Pancreas (tissue), 10 donors: ENCODE measurements around the gene FBXO10. TPM values are rescaled to one million over a fixed set of nuclear protein-coding genes. Genes with fewer than 3 reads are reported as not detected.

ENCODE experiments used
- ATAC-seq, 4 donors: fragments of 200-7000 bp; cut with Tn5 transposase; one replicate each; pipeline versions ENCODE4 v1.8.0 to v1.9.1; 2020; ENCODE audit warnings: mild to moderate bottlenecking in 4 of 4, moderate library complexity in 4 of 4
- DNase-seq, 6 donors: peaks; one replicate each; pipeline ENCODE4 v3.0.0-alpha.2; 2020
- FAIRE-seq: peaks from 2 replicates; lab custom pipeline; 2012; peaks lifted over from hg19 to GRCh38; lab: Jason Lieb, UNC
- H3K27ac ChIP-seq, 4 donors: fragments of 200-600 bp; sonication (generic); 1 replicate in 3 of 4; 2 replicates in 1 of 4; pipeline versions ENCODE4 v1.5.0 to v1.8.0; 2020
- H3K27me3 ChIP-seq, 4 donors: fragments of 200-600 bp; one replicate each; pipeline ENCODE4 v1.8.0; 2021
- H3K36me3 ChIP-seq, 3 donors: fragments of 200-600 bp; sonication (generic) in 1 of 3; one replicate each; pipeline versions ENCODE4 v1.5.0 to v1.8.0; 2020 to 2021
- H3K4me1 ChIP-seq, 3 donors: fragments of 200-600 bp; one replicate each; pipeline ENCODE4 v1.8.0; 2021
- H3K4me3 ChIP-seq, 4 donors: fragments of 200-600 bp; sonication (generic) in 2 of 4; one replicate each; pipeline versions ENCODE4 v1.5.0 to v1.8.0; 2020 to 2021
- H3K9me3 ChIP-seq, 4 donors: fragments of 200-600 bp; one replicate each; pipeline ENCODE4 v1.8.0; 2021
- WGBS, 2 donors: extraction: QIAGEN DNeasy Blood & Tissue Kit; methylation state at CpG; one replicate each; pipeline ENCODE4 v1.1.7; 2013; 5-methylcytosine and 5-hydroxymethylcytosine counted together
- intact Hi-C, 3 donors: fragments of 100-400 bp; cut with DNase I; formaldehyde crosslinking; loops; one replicate each; pipeline versions ENCODE4 v1.11.1 to v1.14.2; 2022
- polyA plus RNA-seq, 2 donors: library from polyadenylated mRNA; stranded (reverse); fragments of 200-250 nt; gene quantifications; one replicate each; pipeline ENCODE4 v1.2.3, GENCODE V29; 2013
- total RNA-seq, 6 donors: library from RNA; stranded (reverse); fragmentation: NEBNext Ultra II Directional in 4 of 6; extraction: Animal tissue kit (Norgen Biotek cat#: 25700) in 4 of 6; gene quantifications; one replicate each; pipeline versions ENCODE4 v1.2.1 to v1.2.4, GENCODE V29; 2021 to 2023
- TF ChIP-seq, protein P1 (sequence below), 4 donors: fragments of 200-600 bp; sonication (generic) in 3 of 4; IDR thresholded peaks; one replicate each; pipeline versions ENCODE4 v1.5.0 to v1.8.0; 2021; ENCODE audit warnings: antibody characterized with exemption in 4 of 4
- donor health status: healthy with polysubstance abuse.
- donor health status: DM: no; HTN: no; CAD: no; lungs with moderate emphysema.
- donor health status: DM: no; HTN: no; CAD: no.
- donor health status: control.
- donor health status: control.
- donor health status: Bipolar disorder and iron deficiency.
- donor health status: DM: yes; HTN: yes; CAD: no.
- donor health status: DM: no; HTN: no; CAD: no.
- donor health status: DM: no; HTN: no; CAD: no.
- donor health status: DM: yes; HTN: yes; CAD: no.

Gene FBXO10
- total and polyA plus RNA-seq, 8 donors = 3.9 to 7.9 (median 6.1) TPM

DNA sequence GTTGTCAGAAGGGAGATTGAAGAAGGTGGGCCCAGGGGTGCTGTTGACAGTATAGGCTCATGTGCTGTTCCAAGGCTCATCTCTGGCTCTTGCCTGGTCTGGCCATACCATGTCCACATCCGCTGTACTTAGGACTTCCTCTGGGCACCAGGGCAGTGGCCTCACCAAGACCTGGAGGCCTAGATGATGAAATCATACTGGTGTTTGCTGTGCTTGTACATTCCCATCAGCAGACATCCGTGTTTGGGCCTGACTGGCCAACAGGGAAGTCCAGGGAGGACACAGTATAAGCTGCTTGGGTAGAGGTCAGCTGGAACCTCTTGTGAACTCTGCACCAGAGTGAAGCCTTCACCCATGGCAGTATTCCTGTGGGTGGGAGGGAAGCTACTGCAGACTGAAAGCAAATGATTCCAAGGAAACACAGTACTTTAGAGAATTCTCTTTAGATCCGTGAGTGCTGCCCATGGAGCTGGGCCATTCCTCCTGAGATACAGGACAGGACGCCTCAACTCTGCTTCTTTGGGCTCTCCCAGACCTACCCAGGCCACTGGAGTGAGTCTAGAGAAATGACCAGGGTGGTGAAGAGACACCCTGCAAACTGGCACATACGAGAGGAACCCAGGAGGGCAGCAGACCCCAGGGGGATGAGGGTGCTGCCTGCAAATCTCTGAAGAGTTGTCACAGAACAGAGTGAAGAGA lies 67.9 kb downstream of the FBXO10 start:
- TF ChIP-seq, protein P1, sequence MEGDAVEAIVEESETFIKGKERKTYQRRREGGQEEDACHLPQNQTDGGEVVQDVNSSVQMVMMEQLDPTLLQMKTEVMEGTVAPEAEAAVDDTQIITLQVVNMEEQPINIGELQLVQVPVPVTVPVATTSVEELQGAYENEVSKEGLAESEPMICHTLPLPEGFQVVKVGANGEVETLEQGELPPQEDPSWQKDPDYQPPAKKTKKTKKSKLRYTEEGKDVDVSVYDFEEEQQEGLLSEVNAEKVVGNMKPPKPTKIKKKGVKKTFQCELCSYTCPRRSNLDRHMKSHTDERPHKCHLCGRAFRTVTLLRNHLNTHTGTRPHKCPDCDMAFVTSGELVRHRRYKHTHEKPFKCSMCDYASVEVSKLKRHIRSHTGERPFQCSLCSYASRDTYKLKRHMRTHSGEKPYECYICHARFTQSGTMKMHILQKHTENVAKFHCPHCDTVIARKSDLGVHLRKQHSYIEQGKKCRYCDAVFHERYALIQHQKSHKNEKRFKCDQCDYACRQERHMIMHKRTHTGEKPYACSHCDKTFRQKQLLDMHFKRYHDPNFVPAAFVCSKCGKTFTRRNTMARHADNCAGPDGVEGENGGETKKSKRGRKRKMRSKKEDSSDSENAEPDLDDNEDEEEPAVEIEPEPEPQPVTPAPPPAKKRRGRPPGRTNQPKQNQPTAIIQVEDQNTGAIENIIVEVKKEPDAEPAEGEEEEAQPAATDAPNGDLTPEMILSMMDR (IDR thresholded peaks at IDR 0.05) = no peak
- no peak overlapping the region for H3K27ac ChIP-seq
- no peak overlapping the region for H3K4me3 ChIP-seq
- H3K27me3 ChIP-seq = no peaks in the 10 kb centered on the region
- H3K4me1 ChIP-seq = no peaks in the 10 kb centered on the region
- ATAC-seq = peak in 2 of 4 donors; percentile 24 to 27
- 87 to 90% methylated on average over 5 of the region's 5 CpGs for WGBS, 2 donors
- DNase-seq = no peak
- no peaks in the 10 kb centered on the region for H3K9me3 ChIP-seq
- FAIRE-seq = no peak
- intact Hi-C loops = no loop called here
- peaks cover 0 to 9% (median 0%) of the 10 kb centered on the region in 3 donors for H3K36me3 ChIP-seq

GRCh38 chr9:37507566-37508134 lies 68.5 kb downstream of the FBXO10 start:
- no peak for DNase-seq
- no peaks in the 10 kb centered on the region for H3K27me3 ChIP-seq
- H3K36me3 ChIP-seq = peaks cover 0 to 15% (median 0%) of the 10 kb centered on the region in 3 donors
- H3K27ac ChIP-seq = no peak overlapping the region
- TF ChIP-seq, protein P1 (IDR thresholded peaks at IDR 0.05) = no peak
- no peak for ATAC-seq
- FAIRE-seq = no peak
- no peaks in the 10 kb centered on the region for H3K9me3 ChIP-seq
- no peak overlapping the region for H3K4me3 ChIP-seq
- intact Hi-C loops = no loop called here
- no peaks in the 10 kb centered on the region for H3K4me1 ChIP-seq
- WGBS, 2 donors = 94 to 98% methylated on average over 11 of the region's 11 CpGs

- 86 to 89% methylated on average over 5 of the region's 5 CpGs for WGBS, 2 donors
- no peak for ATAC-seq
- TF ChIP-seq, protein P1 (IDR thresholded peaks at IDR 0.05) = no peak
These were observed 71.6 kb downstream of the FBXO10 start for GRCh38 chr9:37504605-37505004.

GRCh38 chr9:37503736-37504135 lies 72.4 kb downstream of the FBXO10 start:
- H3K9me3 ChIP-seq = no peaks in the 10 kb centered on the region
- 87 to 91% methylated on average over 3 of the region's 3 CpGs for WGBS, 2 donors
- FAIRE-seq (no peak), DNase-seq (no peak), ATAC-seq (peak in 1 of 4 donors; percentile 9)
- peaks cover 0 to 37% (median 7%) of the 10 kb centered on the region in 3 donors for H3K36me3 ChIP-seq
- intact Hi-C loops = no loop called here
- TF ChIP-seq, protein P1 (IDR thresholded peaks at IDR 0.05) = no peak
- H3K27ac ChIP-seq = no peak overlapping the region
- H3K27me3 ChIP-seq = no peaks in the 10 kb centered on the region
- peaks cover 0 to 6% (median 0%) of the 10 kb centered on the region in 3 donors for H3K4me1 ChIP-seq
- H3K4me3 ChIP-seq = no peak overlapping the region

More at GRCh38 chr9:37504605-37505004, 71.6 kb downstream of the FBXO10 start:
- DNase-seq (no peak), FAIRE-seq (no peak)
- Histone ChIP-seq H3K36me3 (peaks cover 0 to 29% (median 4%) of the 10 kb centered on the region in 3 donors), H3K4me1 (peaks cover 0 to 6% (median 0%) of the 10 kb centered on the region in 3 donors), H3K4me3 (no peak overlapping the region), H3K27ac (no peak overlapping the region), H3K9me3 (no peaks in the 10 kb centered on the region), H3K27me3 (no peaks in the 10 kb centered on the region)
- intact Hi-C loops = no loop called here
